Spleen (tissue), 11 donors: ENCODE results near the gene LRIG1. TPM values are rescaled to one million over a fixed set of nuclear protein-coding genes. Genes with fewer than 3 reads are reported as not detected.
A peak's percentile ranks its signal among the peaks of the same experiment; 100 is the strongest.

ENCODE experiments used
- DNase-seq: peaks from one replicate; pipeline ENCODE4 v3.0.0-alpha.2; 2020
- H3K27ac ChIP-seq, 8 donors: fragments of 200-600 bp; sonication (generic) in 7 of 8; 1 replicate in 4 of 8; 2 replicates in 4 of 8; pipeline versions ENCODE4 v1.5.0 to v1.8.0; 2016 to 2021; ENCODE audit warnings: inconsistent platforms in 4 of 8, mild to moderate bottlenecking in 4 of 8, moderate library complexity in 1 of 8
- H3K27me3 ChIP-seq, 7 donors: fragments of 200-600 bp; sonication (generic) in 6 of 7; replicated peaks in 1 of 7; 1 replicate in 4 of 7; 2 replicates in 3 of 7; pipeline versions ENCODE4 v1.5.0 to v1.8.0; 2016 to 2021; ENCODE audit warnings: inconsistent platforms in 3 of 7, mild to moderate bottlenecking in 1 of 7
- H3K36me3 ChIP-seq, 6 donors: fragments of 200-600 bp; sonication (generic) in 5 of 6; 1 replicate in 4 of 6; 2 replicates in 2 of 6; pipeline versions ENCODE4 v1.5.0 to v1.8.0; 2016 to 2021; ENCODE audit warnings: inconsistent platforms in 2 of 6
- H3K4me1 ChIP-seq, 6 donors: fragments of 200-600 bp; sonication (generic) in 5 of 6; 1 replicate in 3 of 6; 2 replicates in 3 of 6; pipeline versions ENCODE4 v1.5.0 to v1.8.0; 2016 to 2021; ENCODE audit warnings: inconsistent platforms in 3 of 6
- H3K4me3 ChIP-seq, 8 donors: fragments of 200-600 bp; sonication (generic) in 7 of 8; 1 replicate in 4 of 8; 2 replicates in 4 of 8; pipeline versions ENCODE4 v1.5.0 to v1.8.0; 2016 to 2021; ENCODE audit warnings: inconsistent platforms in 4 of 8, mild to moderate bottlenecking in 4 of 8, moderate library complexity in 2 of 8
- H3K9me3 ChIP-seq, 8 donors: fragments of 200-600 bp; sonication (generic) in 7 of 8; 1 replicate in 4 of 8; 2 replicates in 4 of 8; pipeline versions ENCODE4 v1.5.0 to v1.8.0; 2016 to 2021; ENCODE audit warnings: inconsistent platforms in 4 of 8
- CTCF ChIP-seq, 11 experiments: fragments of 200-600 bp in 7 of 11; fragments of 450-650 bp in 4 of 11; sonication (generic) in 4 of 11; IDR thresholded peaks in 8 of 11; conservative IDR thresholded peaks in 3 of 11; 1 replicate in 7 of 11; 2 replicates in 4 of 11; pipeline versions ENCODE4 v1.4.0 to v1.8.0; 2016 to 2021; ENCODE audit warnings: antibody characterized with exemption in 11 of 11, inconsistent platforms in 4 of 11, mild to moderate bottlenecking in 1 of 11
- POLR2A ChIP-seq, 3 donors: fragments of 450-650 bp; IDR thresholded peaks; one replicate each; pipeline ENCODE4 v1.5.1; 2017; ENCODE audit warnings: antibody characterized with exemption in 3 of 3, mild to moderate bottlenecking in 1 of 3
- POLR2AphosphoS5 ChIP-seq, 3 donors: sonication (generic); formaldehyde crosslinking; IDR thresholded peaks; one replicate each; pipeline ENCODE4 v1.5.1; 2017; ENCODE audit warnings: antibody characterized with exemption in 3 of 3
- WGBS, 5 donors: extraction: QIAGEN DNeasy Blood & Tissue Kit in 3 of 5; methylation state at CpG; one replicate each; pipeline versions ENCODE4 v1.1.5 to v1.1.7; 2013 to 2018; 5-methylcytosine and 5-hydroxymethylcytosine counted together
- intact Hi-C: fragments of 100-400 bp; cut with DNase I; formaldehyde crosslinking; loops from one replicate; pipeline ENCODE4 v1.15.0; 2023; ENCODE audit warnings: low total_unique reads
- polyA plus RNA-seq, 3 donors: library from polyadenylated mRNA; stranded (reverse); fragments of 200-250 nt; gene quantifications; one replicate each; pipeline ENCODE4 v1.2.1, GENCODE V29; 2013
- total RNA-seq, 7 donors: library from RNA; depleted of rRNA in 3 of 7; stranded (reverse); fragments of >200 nt in 3 of 7; fragmentation: NEBNext Ultra II Directional in 4 of 7; extraction: Animal tissue kit (Norgen Biotek cat#: 25700) in 4 of 7; gene quantifications; one replicate each; pipeline versions ENCODE4 v1.1.0 to v1.2.1, GENCODE V29; 2016 to 2021
- donor health status: healthy with polysubstance abuse.
- donor health status: DM: no; HTN: no; CAD: no; lungs with moderate emphysema.
- donor health status: DM: no; HTN: no; CAD: no.
- donor health status: Bipolar disorder and iron deficiency.
- donor health status: healthy.
- donor health status: DM: no; HTN: no; CAD: no.
- donor health status: DM: yes; HTN: yes; CAD: no.

LRIG1 gene
- total and polyA plus RNA-seq, 10 donors = 5.9 to 19.7 (median 11.9) TPM

- H3K4me1 ChIP-seq = no peaks in the 10 kb centered on the region
- no peaks in the 10 kb centered on the region for H3K9me3 ChIP-seq
- no peak for TF ChIP-seq POLR2AphosphoS5 (IDR thresholded peaks at IDR 0.05)
- TF ChIP-seq POLR2A (IDR thresholded peaks at IDR 0.05) = no peak
- no peak for TF ChIP-seq CTCF (IDR thresholded peaks at IDR 0.05 in 8 of 11, conservative IDR thresholded peaks at IDR 0.05 in 3 of 11)
- no peaks in the 10 kb centered on the region for H3K36me3 ChIP-seq
- DNase-seq = no peak
- no peak overlapping the region for H3K27ac ChIP-seq
- intact Hi-C loops = no loop called here
- no peak overlapping the region for H3K4me3 ChIP-seq
- no peaks in the 10 kb centered on the region for H3K27me3 ChIP-seq
- WGBS, 5 donors = 82 to 91% (median 90%) methylated on average over 3 of the region's 3 CpGs
Observed at GRCh38 chr3:66362541-66362941, 138.3 kb downstream of the LRIG1 start.

- Histone ChIP-seq H3K9me3 (no peaks in the 10 kb centered on the region), H3K4me3 (no peak overlapping the region), H3K4me1 (no peaks in the 10 kb centered on the region), H3K27ac (no peak overlapping the region), H3K36me3 (no peaks in the 10 kb centered on the region), H3K27me3 (no peaks in the 10 kb centered on the region)
- TF ChIP-seq CTCF (IDR thresholded peaks at IDR 0.05 in 8 of 11, conservative IDR thresholded peaks at IDR 0.05 in 3 of 11) = no peak
- no peak for TF ChIP-seq POLR2A (IDR thresholded peaks at IDR 0.05)
- TF ChIP-seq POLR2AphosphoS5 (IDR thresholded peaks at IDR 0.05) = no peak
- 91 to 96% (median 95%) methylated on average over 5 of the region's 5 CpGs for whole genome bisulfite sequencing, 5 donors
- DNase-seq = no peak
- intact Hi-C loops = no loop called here
Observed at GRCh38 chr3:66361356-66361755, 139.5 kb downstream of the LRIG1 start.

- Histone ChIP-seq H3K27me3 (no peaks in the 10 kb centered on the region), H3K4me1 (no peaks in the 10 kb centered on the region), H3K4me3 (no peak overlapping the region), H3K36me3 (no peaks in the 10 kb centered on the region), H3K27ac (no peak overlapping the region), H3K9me3 (no peaks in the 10 kb centered on the region)
- TF ChIP-seq POLR2A (IDR thresholded peaks at IDR 0.05) = no peak
- no peak for TF ChIP-seq CTCF (IDR thresholded peaks at IDR 0.05 in 8 of 11, conservative IDR thresholded peaks at IDR 0.05 in 3 of 11)
- TF ChIP-seq POLR2AphosphoS5 (IDR thresholded peaks at IDR 0.05) = no peak
- intact Hi-C loops = no loop called here
- DNase-seq = no peak
- 91 to 100% (median 96%) methylated on average over 1 of the region's 1 CpG for WGBS, 5 donors
Observed at GRCh38 chr3:66355997-66356396, 144.8 kb downstream of the LRIG1 start.

GRCh38 chr3:66355394-66355793 lies 145.4 kb downstream of the LRIG1 start:
- H3K27ac ChIP-seq = peak overlapping the region in 1 of 8 donors; percentile 40
- no peaks in the 10 kb centered on the region for H3K27me3 ChIP-seq
- no peak overlapping the region for H3K4me3 ChIP-seq
- H3K36me3 ChIP-seq = no peaks in the 10 kb centered on the region
- H3K9me3 ChIP-seq = no peaks in the 10 kb centered on the region
- 69 to 87% (median 84%) methylated on average over 3 of the region's 3 CpGs for WGBS, 5 donors
- TF ChIP-seq CTCF (IDR thresholded peaks at IDR 0.05 in 8 of 11, conservative IDR thresholded peaks at IDR 0.05 in 3 of 11) = no peak
- no peak for TF ChIP-seq POLR2AphosphoS5 (IDR thresholded peaks at IDR 0.05)
- no peak for TF ChIP-seq POLR2A (IDR thresholded peaks at IDR 0.05)
- DNase-seq = no peak
- intact Hi-C loops = no loop called here
- H3K4me1 ChIP-seq = no peaks in the 10 kb centered on the region
